HepG2 (cell line): ENCODE measurements around the gene B4GALT5. TPM values are rescaled to one million over a fixed set of nuclear protein-coding genes. Genes with fewer than 3 reads are reported as not detected.
A peak's percentile ranks its signal among the peaks of the same experiment; 100 is the strongest.

Experiments
- AKAP8 ChIP-seq: sonication (generic); formaldehyde crosslinking; IDR thresholded peaks from 2 replicates; pipeline ENCODE4 v1.5.1; 2020; ENCODE audit warnings: mild to moderate bottlenecking, missing genetic modification reagents
- ARNT ChIP-seq: fragments of 450-650 bp; IDR thresholded peaks from 2 replicates; pipeline ENCODE4 v1.6.1; 2017
- HHEX ChIP-seq: IDR thresholded peaks from 2 replicates; pipeline ENCODE4 v1.6.1; 2016; ENCODE audit warnings: control low read depth
- HOXA5 ChIP-seq: sonication (generic); formaldehyde crosslinking; IDR thresholded peaks from 2 replicates; pipeline ENCODE4 v1.4.0; 2020; ENCODE audit warnings: missing genetic modification reagents
- LCORL ChIP-seq, 2 experiments: fragments of 450-650 bp in 1 of 2; sonication (generic) in 1 of 2; formaldehyde crosslinking in 1 of 2; IDR thresholded peaks; 2 replicates each; pipeline versions ENCODE4 v1.5.0 to v1.6.1; 2017 to 2020; ENCODE audit warnings: antibody characterized with exemption in 1 of 2, missing genetic modification reagents in 1 of 2
- MXD4 ChIP-seq: IDR thresholded peaks from 2 replicates; pipeline ENCODE4 v1.6.1; 2016; ENCODE audit warnings: mild to moderate bottlenecking, missing biosample characterization, missing genetic modification reagents
- NCOA1 ChIP-seq: sonication (generic); formaldehyde crosslinking; IDR thresholded peaks from 2 replicates; pipeline ENCODE4 v1.9.0; 2021; ENCODE audit warnings: missing genetic modification reagents
- NCOR1 ChIP-seq: fragments of 200-600 bp; sonication (generic); IDR thresholded peaks from 2 replicates; pipeline ENCODE4 v1.7.0; 2017; ENCODE audit warnings: antibody characterized with exemption, low read length, borderline replicate concordance
- RBFOX2 ChIP-seq: fragments of 200-400 bp; formaldehyde crosslinking; IDR thresholded peaks from 2 replicates; pipeline ENCODE4 v1.6.1; 2017; ENCODE audit warnings: low read depth, mild to moderate bottlenecking, low read length
- REL ChIP-seq: sonication (generic); formaldehyde crosslinking; conservative IDR thresholded peaks from 2 replicates; pipeline ENCODE4 v1.8.0; 2022; ENCODE audit warnings: mild to moderate bottlenecking, missing genetic modification reagents, moderate library complexity
- ZNF552 ChIP-seq: sonication (generic); formaldehyde crosslinking; IDR thresholded peaks from 2 replicates; pipeline ENCODE4 v1.9.0; 2022; ENCODE audit warnings: missing genetic modification reagents, mild to moderate bottlenecking, borderline replicate concordance
- polyA plus RNA-seq, 8 experiments: library from polyadenylated mRNA; depleted of rRNA in 3 of 8; stranded (reverse) in 7 of 8; unstranded in 1 of 8; fragments of >200 nt; fragmentation: Illumina TruSeq in 4 of 8; extraction: Trizol in 4 of 8; gene quantifications; 2 replicates each; pipeline versions ENCODE4 v1.2.1 to v1.2.3, GENCODE V29; 2011 to 2016; ENCODE audit warnings: low read depth in 4 of 8, missing spikeins in 1 of 8, mixed read lengths in 1 of 8; ENCODE audit not compliant: insufficient read depth in 1 of 8
- total RNA-seq, 5 experiments: library from RNA; depleted of rRNA; stranded (reverse); fragments of >200 nt; fragmentation: Illumina TruSeq; extraction: Trizol; gene quantifications; 2 replicates each; pipeline ENCODE4 v1.2.3, GENCODE V29; 2016; ENCODE audit warnings: low read depth in 1 of 5
- TF ChIP-seq, protein P1 (sequence below): sonication (generic); formaldehyde crosslinking; IDR thresholded peaks from 2 replicates; pipeline ENCODE4 v1.9.0; 2021; ENCODE audit warnings: mild to moderate bottlenecking, missing genetic modification reagents
- TF ChIP-seq, protein P2 (sequence below): sonication (generic); formaldehyde crosslinking; IDR thresholded peaks from 2 replicates; pipeline ENCODE4 v1.4.0; 2020; ENCODE audit warnings: missing genetic modification reagents
- TF ChIP-seq, protein P3 (sequence below): sonication (generic); formaldehyde crosslinking; IDR thresholded peaks from 2 replicates; pipeline ENCODE4 v1.5.1; 2020; ENCODE audit warnings: missing genetic modification reagents, mild to moderate bottlenecking, borderline replicate concordance
- TF ChIP-seq, protein P4 (sequence below), 2 experiments: fragments of 450-650 bp in 1 of 2; sonication (generic) in 1 of 2; formaldehyde crosslinking; IDR thresholded peaks; 2 replicates each; pipeline versions ENCODE4 v1.5.0 to v1.8.0; 2020 to 2022; ENCODE audit warnings: mild to moderate bottlenecking in 1 of 2, missing genetic modification reagents in 1 of 2
- TF ChIP-seq, protein P5 (sequence below): sonication (generic); formaldehyde crosslinking; IDR thresholded peaks from 2 replicates; pipeline ENCODE4 v1.8.1; 2023; ENCODE audit warnings: mild to moderate bottlenecking, missing genetic modification reagents, borderline replicate concordance

Gene B4GALT5
- total and polyA plus RNA-seq, 2 of the 13 experiments (the other 11 are each of a cell fraction or from before 2014, with no cell fraction given), result 27.3 to 30.9 TPM

DNA sequence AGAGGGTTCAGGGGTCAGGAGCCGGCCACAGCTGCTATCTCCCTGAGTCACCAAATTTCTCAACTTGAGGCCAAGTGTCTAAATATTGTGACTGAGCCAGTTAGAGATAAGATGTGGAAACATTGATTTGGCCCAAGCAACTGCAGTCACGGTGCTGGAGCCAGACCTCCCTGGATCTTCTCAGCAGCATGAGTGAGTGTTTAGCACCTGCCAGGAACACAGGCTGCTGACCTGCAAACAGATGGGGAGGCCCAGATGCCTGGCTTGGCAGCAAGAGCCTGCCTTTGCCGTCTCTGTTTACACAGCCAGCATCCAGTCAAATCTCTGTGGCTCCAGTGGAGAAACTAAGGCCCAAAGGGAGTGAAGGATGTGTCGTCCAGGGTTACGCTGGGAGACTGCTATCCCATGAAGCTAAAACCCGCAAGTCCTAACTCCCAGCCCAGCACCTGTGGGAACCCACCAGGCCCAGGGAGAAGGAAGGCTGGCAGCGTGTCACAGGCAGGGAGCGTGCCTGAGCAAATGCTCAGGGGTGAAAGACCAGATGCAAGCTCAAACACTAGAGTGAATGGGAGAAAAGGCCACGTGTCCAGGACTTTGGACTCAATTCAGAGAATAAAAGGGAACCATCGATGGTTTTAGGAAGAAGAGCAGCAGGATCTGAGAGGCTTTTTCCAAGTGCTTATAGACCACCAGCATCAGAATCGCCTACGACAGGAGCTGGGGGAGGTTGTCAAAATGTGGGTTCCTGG is 129.8 kb downstream of the B4GALT5 start (continued):
- TF ChIP-seq, protein P1, sequence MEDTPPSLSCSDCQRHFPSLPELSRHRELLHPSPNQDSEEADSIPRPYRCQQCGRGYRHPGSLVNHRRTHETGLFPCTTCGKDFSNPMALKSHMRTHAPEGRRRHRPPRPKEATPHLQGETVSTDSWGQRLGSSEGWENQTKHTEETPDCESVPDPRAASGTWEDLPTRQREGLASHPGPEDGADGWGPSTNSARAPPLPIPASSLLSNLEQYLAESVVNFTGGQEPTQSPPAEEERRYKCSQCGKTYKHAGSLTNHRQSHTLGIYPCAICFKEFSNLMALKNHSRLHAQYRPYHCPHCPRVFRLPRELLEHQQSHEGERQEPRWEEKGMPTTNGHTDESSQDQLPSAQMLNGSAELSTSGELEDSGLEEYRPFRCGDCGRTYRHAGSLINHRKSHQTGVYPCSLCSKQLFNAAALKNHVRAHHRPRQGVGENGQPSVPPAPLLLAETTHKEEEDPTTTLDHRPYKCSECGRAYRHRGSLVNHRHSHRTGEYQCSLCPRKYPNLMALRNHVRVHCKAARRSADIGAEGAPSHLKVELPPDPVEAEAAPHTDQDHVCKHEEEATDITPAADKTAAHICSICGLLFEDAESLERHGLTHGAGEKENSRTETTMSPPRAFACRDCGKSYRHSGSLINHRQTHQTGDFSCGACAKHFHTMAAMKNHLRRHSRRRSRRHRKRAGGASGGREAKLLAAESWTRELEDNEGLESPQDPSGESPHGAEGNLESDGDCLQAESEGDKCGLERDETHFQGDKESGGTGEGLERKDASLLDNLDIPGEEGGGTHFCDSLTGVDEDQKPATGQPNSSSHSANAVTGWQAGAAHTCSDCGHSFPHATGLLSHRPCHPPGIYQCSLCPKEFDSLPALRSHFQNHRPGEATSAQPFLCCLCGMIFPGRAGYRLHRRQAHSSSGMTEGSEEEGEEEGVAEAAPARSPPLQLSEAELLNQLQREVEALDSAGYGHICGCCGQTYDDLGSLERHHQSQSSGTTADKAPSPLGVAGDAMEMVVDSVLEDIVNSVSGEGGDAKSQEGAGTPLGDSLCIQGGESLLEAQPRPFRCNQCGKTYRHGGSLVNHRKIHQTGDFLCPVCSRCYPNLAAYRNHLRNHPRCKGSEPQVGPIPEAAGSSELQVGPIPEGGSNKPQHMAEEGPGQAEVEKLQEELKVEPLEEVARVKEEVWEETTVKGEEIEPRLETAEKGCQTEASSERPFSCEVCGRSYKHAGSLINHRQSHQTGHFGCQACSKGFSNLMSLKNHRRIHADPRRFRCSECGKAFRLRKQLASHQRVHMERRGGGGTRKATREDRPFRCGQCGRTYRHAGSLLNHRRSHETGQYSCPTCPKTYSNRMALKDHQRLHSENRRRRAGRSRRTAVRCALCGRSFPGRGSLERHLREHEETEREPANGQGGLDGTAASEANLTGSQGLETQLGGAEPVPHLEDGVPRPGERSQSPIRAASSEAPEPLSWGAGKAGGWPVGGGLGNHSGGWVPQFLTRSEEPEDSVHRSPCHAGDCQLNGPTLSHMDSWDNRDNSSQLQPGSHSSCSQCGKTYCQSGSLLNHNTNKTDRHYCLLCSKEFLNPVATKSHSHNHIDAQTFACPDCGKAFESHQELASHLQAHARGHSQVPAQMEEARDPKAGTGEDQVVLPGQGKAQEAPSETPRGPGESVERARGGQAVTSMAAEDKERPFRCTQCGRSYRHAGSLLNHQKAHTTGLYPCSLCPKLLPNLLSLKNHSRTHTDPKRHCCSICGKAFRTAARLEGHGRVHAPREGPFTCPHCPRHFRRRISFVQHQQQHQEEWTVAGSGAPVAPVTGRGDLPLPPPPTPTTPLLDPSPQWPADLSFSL, result peak; percentile 27; the same call in 1 of the 2 replicates
- TF ChIP-seq MXD4 (CRISPR knock-in tag), result peak; percentile 89
- no peak; the same call in 1 of the 2 replicates for TF ChIP-seq AKAP8 (CRISPR knock-in tag)
- peak; percentile 93; the same call in 1 of the 2 replicates for TF ChIP-seq HOXA5
- TF ChIP-seq, protein P2, sequence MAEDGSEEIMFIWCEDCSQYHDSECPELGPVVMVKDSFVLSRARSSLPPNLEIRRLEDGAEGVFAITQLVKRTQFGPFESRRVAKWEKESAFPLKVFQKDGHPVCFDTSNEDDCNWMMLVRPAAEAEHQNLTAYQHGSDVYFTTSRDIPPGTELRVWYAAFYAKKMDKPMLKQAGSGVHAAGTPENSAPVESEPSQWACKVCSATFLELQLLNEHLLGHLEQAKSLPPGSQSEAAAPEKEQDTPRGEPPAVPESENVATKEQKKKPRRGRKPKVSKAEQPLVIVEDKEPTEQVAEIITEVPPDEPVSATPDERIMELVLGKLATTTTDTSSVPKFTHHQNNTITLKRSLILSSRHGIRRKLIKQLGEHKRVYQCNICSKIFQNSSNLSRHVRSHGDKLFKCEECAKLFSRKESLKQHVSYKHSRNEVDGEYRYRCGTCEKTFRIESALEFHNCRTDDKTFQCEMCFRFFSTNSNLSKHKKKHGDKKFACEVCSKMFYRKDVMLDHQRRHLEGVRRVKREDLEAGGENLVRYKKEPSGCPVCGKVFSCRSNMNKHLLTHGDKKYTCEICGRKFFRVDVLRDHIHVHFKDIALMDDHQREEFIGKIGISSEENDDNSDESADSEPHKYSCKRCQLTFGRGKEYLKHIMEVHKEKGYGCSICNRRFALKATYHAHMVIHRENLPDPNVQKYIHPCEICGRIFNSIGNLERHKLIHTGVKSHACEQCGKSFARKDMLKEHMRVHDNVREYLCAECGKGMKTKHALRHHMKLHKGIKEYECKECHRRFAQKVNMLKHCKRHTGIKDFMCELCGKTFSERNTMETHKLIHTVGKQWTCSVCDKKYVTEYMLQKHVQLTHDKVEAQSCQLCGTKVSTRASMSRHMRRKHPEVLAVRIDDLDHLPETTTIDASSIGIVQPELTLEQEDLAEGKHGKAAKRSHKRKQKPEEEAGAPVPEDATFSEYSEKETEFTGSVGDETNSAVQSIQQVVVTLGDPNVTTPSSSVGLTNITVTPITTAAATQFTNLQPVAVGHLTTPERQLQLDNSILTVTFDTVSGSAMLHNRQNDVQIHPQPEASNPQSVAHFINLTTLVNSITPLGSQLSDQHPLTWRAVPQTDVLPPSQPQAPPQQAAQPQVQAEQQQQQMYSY (CRISPR knock-in tag), result peak; percentile 83
- no peak for TF ChIP-seq REL
- TF ChIP-seq, protein P3, sequence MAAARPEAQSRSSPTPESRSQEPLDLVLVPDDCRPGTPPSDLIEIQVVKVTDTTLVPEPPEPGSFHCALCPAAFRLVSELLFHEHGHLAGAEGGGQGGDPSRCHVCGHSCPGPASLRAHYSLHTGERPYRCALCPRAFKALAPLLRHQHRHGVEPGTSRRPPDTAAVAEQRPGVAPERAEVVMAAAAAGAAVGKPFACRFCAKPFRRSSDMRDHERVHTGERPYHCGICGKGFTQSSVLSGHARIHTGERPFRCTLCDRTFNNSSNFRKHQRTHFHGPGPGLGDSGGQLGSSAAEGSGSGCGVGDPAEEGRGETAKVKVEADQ, result peak; percentile 78
- peak; percentile 92 for TF ChIP-seq NCOA1
- no peak for TF ChIP-seq ARNT
- TF ChIP-seq, protein P4, sequence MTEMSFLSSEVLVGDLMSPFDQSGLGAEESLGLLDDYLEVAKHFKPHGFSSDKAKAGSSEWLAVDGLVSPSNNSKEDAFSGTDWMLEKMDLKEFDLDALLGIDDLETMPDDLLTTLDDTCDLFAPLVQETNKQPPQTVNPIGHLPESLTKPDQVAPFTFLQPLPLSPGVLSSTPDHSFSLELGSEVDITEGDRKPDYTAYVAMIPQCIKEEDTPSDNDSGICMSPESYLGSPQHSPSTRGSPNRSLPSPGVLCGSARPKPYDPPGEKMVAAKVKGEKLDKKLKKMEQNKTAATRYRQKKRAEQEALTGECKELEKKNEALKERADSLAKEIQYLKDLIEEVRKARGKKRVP (CRISPR knock-in tag; IDR thresholded peaks at IDR 0.05), result 0 out of 4 replicates have a peak, but pooled peaks of 1 of the 2 experiments have one; percentile 16
- TF ChIP-seq RBFOX2, result peak; percentile 59
- TF ChIP-seq ZNF552 (CRISPR knock-in tag), result peak; percentile 95; the same call in 1 of the 2 replicates
- TF ChIP-seq, protein P5, sequence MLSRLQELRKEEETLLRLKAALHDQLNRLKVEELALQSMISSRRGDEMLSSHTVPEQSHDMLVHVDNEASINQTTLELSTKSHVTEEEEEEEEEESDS (CRISPR knock-in tag), result no peak
- peak; percentile 98 for TF ChIP-seq NCOR1
- TF ChIP-seq HHEX (CRISPR knock-in tag), result peak; percentile 61; the same call in 1 of the 2 replicates
- peak; percentile 80 for TF ChIP-seq LCORL (IDR thresholded peaks at IDR 0.05)
- peak; percentile 97 for TF ChIP-seq LCORL (CRISPR knock-in tag; IDR thresholded peaks at IDR 0.05)
